Activated CD4-positive, alpha-beta T cell treated with anti-CD3 and anti-CD28 coated beads for 1 hour (primary cell): Measurements from ENCODE around the gene LY6G5B.

Source experiments
- DNase-seq: peaks from one replicate; pipeline ENCODE4 v3.0.0-alpha.2; 2020

Gene LY6G5B

GRCh38 chr6:31642798-31643570 lies 26.8 kb upstream of the LY6G5B start:
- DNase-seq: no peak

- no peak for DNase-seq
These were observed 25.8 kb upstream of the LY6G5B start for GRCh38 chr6:31643818-31644454.

- no peak for DNase-seq
These were observed 24.5 kb upstream of the LY6G5B start for GRCh38 chr6:31645325-31645724.

GRCh38 chr6:31651602-31652191 lies 18.1 kb upstream of the LY6G5B start:
- no peak for DNase-seq

- no peak for DNase-seq
These were observed 16.7 kb upstream of the LY6G5B start for GRCh38 chr6:31652925-31653724.

- no peak for DNase-seq
These were observed 15.0 kb upstream of the LY6G5B start for GRCh38 chr6:31654574-31655348.

- no peak for DNase-seq
These were observed 14.2 kb upstream of the LY6G5B start, which contains the start of gene APOM for GRCh38 chr6:31655349-31656237. TSS of gene APOM (plus strand) at chr6:31655894. CDS start at chr6:31655967, 73 bp downstream.

- no peak for DNase-seq
These were observed 12.2 kb upstream of the LY6G5B start for GRCh38 chr6:31657406-31658157.

GRCh38 chr6:31658158-31658688 lies 11.6 kb upstream of the LY6G5B start:
- DNase-seq: no peak

GRCh38 chr6:31658983-31659648 lies 10.7 kb upstream of the LY6G5B start:
- DNase-seq: no peak

- DNase-seq: no peak
These were observed 10.0 kb upstream of the LY6G5B start for GRCh38 chr6:31659649-31660380.

GRCh38 chr6:31660381-31661261 lies 9.2 kb upstream of the LY6G5B start, which contains the start of gene C6orf47:
TSS of gene C6orf47 (minus strand) at chr6:31660778. CDS start at chr6:31659947, 831 bp downstream.
- DNase-seq: peak; percentile 67

GRCh38 chr6:31661262-31662123 lies 8.3 kb upstream of the LY6G5B start:
- no peak for DNase-seq

GRCh38 chr6:31662124-31662723 lies 7.6 kb upstream of the LY6G5B start:
- no peak for DNase-seq

GRCh38 chr6:31663126-31663960 lies 6.4 kb upstream of the LY6G5B start:
- no peak for DNase-seq
